Measurements from ENCODE around the gene RPS25.
A peak's percentile ranks its signal among the peaks of the same experiment; 100 is the strongest.

RPS25 gene

GRCh38 chr11:119030329-119031047 lies 12.3 kb upstream of the RPS25 start, which contains the start of gene SLC37A4:
Gene SLC37A4, minus strand, starts transcription at chr11:119030877.
- H3K9me3 ChIP-seq (ENCODE audit: control insufficient read depth, insufficient read depth, low read length) = no peaks in the 10 kb centered on the region
- H3K36me3 ChIP-seq (ENCODE audit: control insufficient read depth, low read length) = peaks cover 43% of the 10 kb centered on the region
- peak within 1 kb of the TSS; percentile 64 for H3K4me2 ChIP-seq (ENCODE audit: low read length)
- peak within 1 kb of the TSS; percentile 48 for H3K27ac ChIP-seq (ENCODE audit: low read depth, low read length)
- no peaks in the 10 kb centered on the region for H3K27me3 ChIP-seq (ENCODE audit: control insufficient read depth, low read length)
- H3K79me2 ChIP-seq (ENCODE audit: control insufficient read depth, low read length) = peaks cover 24% of the 10 kb centered on the region
- H3K4me1 ChIP-seq (ENCODE audit: control insufficient read depth, low read length) = peaks cover 18% of the 10 kb centered on the region
- no peak for TF ChIP-seq EZH2phosphoT487 (IDR thresholded peaks at IDR 0.05; ENCODE audit: borderline replicate concordance, low read length)
- TF ChIP-seq, protein P1, sequence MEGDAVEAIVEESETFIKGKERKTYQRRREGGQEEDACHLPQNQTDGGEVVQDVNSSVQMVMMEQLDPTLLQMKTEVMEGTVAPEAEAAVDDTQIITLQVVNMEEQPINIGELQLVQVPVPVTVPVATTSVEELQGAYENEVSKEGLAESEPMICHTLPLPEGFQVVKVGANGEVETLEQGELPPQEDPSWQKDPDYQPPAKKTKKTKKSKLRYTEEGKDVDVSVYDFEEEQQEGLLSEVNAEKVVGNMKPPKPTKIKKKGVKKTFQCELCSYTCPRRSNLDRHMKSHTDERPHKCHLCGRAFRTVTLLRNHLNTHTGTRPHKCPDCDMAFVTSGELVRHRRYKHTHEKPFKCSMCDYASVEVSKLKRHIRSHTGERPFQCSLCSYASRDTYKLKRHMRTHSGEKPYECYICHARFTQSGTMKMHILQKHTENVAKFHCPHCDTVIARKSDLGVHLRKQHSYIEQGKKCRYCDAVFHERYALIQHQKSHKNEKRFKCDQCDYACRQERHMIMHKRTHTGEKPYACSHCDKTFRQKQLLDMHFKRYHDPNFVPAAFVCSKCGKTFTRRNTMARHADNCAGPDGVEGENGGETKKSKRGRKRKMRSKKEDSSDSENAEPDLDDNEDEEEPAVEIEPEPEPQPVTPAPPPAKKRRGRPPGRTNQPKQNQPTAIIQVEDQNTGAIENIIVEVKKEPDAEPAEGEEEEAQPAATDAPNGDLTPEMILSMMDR (IDR thresholded peaks at IDR 0.05; ENCODE audit: low read depth, low read length, poor library complexity, severe bottlenecking) = no peak
- no peaks in the 10 kb centered on the region for H3K9me2 ChIP-seq (replicated peaks; ENCODE audit: control insufficient read depth, low read length)
- H4K20me1 ChIP-seq (ENCODE audit: control insufficient read depth, insufficient read depth, low read depth, low read length) = no peaks in the 10 kb centered on the region
- H3K4me3 ChIP-seq (ENCODE audit: low read length) = peak within 1 kb of the TSS; percentile 97
- H3F3A ChIP-seq (ENCODE audit: control insufficient read depth, insufficient read depth) = no peaks in the 10 kb centered on the region; the same call in 1 of the 2 replicates

- TF ChIP-seq EZH2phosphoT487 (IDR thresholded peaks at IDR 0.05; ENCODE audit: borderline replicate concordance, low read length) = no peak
- TF ChIP-seq, protein P1 (IDR thresholded peaks at IDR 0.05; ENCODE audit: low read depth, low read length, poor library complexity, severe bottlenecking) = no peak
- H3F3A ChIP-seq (ENCODE audit: control insufficient read depth, insufficient read depth) = no peaks in the 10 kb centered on the region; the same call in 1 of the 2 replicates
- peak overlapping the region; percentile 97 for H3K4me3 ChIP-seq (ENCODE audit: low read length)
- H3K9me3 ChIP-seq (ENCODE audit: control insufficient read depth, insufficient read depth, low read length) = no peaks in the 10 kb centered on the region
- peak overlapping the region; percentile 64 for H3K4me2 ChIP-seq (ENCODE audit: low read length)
- no peaks in the 10 kb centered on the region for H4K20me1 ChIP-seq (ENCODE audit: control insufficient read depth, insufficient read depth, low read depth, low read length)
- peaks cover 18% of the 10 kb centered on the region for H3K4me1 ChIP-seq (ENCODE audit: control insufficient read depth, low read length)
- peak overlapping the region; percentile 48; the same call in 1 of the 2 replicates for H3K27ac ChIP-seq (ENCODE audit: low read depth, low read length)
- no peaks in the 10 kb centered on the region for H3K9me2 ChIP-seq (replicated peaks; ENCODE audit: control insufficient read depth, low read length)
- no peaks in the 10 kb centered on the region for H3K27me3 ChIP-seq (ENCODE audit: control insufficient read depth, low read length)
- peaks cover 24% of the 10 kb centered on the region for H3K79me2 ChIP-seq (ENCODE audit: control insufficient read depth, low read length)
- H3K36me3 ChIP-seq (ENCODE audit: control insufficient read depth, low read length) = peaks cover 48% of the 10 kb centered on the region
Measured at GRCh38 chr11:119030029-119030328, 11.8 kb upstream of the RPS25 start.

- Histone ChIP-seq H3K27ac (ENCODE audit: low read depth, low read length) (0 out of 2 replicates have a peak overlapping the region, but pooled peaks have one; percentile 48), H4K20me1 (ENCODE audit: control insufficient read depth, insufficient read depth, low read depth, low read length) (no peaks in the 10 kb centered on the region), H3K79me2 (ENCODE audit: control insufficient read depth, low read length) (peaks cover 24% of the 10 kb centered on the region), H3K36me3 (ENCODE audit: control insufficient read depth, low read length) (peaks cover 53% of the 10 kb centered on the region), H3K9me2 (replicated peaks; ENCODE audit: control insufficient read depth, low read length) (no peaks in the 10 kb centered on the region), H3F3A (ENCODE audit: control insufficient read depth, insufficient read depth) (no peaks in the 10 kb centered on the region; the same call in 1 of the 2 replicates), H3K4me2 (ENCODE audit: low read length) (peak overlapping the region; percentile 64), H3K9me3 (ENCODE audit: control insufficient read depth, insufficient read depth, low read length) (no peaks in the 10 kb centered on the region), H3K4me3 (ENCODE audit: low read length) (peak overlapping the region; percentile 97), H3K4me1 (ENCODE audit: control insufficient read depth, low read length) (peaks cover 18% of the 10 kb centered on the region), H3K27me3 (ENCODE audit: control insufficient read depth, low read length) (no peaks in the 10 kb centered on the region)
- TF ChIP-seq, protein P1 (IDR thresholded peaks at IDR 0.05; ENCODE audit: low read depth, low read length, poor library complexity, severe bottlenecking) = no peak
- TF ChIP-seq EZH2phosphoT487 (IDR thresholded peaks at IDR 0.05; ENCODE audit: borderline replicate concordance, low read length) = no peak
Measured at GRCh38 chr11:119029340-119030028, 11.3 kb upstream of the RPS25 start.

Data from DOHH2 (cell line).